C4-2B (cell line): ENCODE measurements around the gene ARHGAP10.

Source experiments
- CTCF ChIP-seq: fragments of 450-650 bp; conservative IDR thresholded peaks from 2 replicates; pipeline ENCODE4 v1.5.1; 2017; ENCODE audit warnings: mild to moderate bottlenecking
- ZFX ChIP-seq: fragments of 450-650 bp; IDR thresholded peaks from 2 replicates; pipeline ENCODE4 v1.6.1; 2017

- TF ChIP-seq CTCF (no peak), ZFX (no peak)
Measured at GRCh38 chr4:147964266-147964880, 232.5 kb downstream of the ARHGAP10 start.
